ENCODE data around the gene ARHGAP44.

DNA sequence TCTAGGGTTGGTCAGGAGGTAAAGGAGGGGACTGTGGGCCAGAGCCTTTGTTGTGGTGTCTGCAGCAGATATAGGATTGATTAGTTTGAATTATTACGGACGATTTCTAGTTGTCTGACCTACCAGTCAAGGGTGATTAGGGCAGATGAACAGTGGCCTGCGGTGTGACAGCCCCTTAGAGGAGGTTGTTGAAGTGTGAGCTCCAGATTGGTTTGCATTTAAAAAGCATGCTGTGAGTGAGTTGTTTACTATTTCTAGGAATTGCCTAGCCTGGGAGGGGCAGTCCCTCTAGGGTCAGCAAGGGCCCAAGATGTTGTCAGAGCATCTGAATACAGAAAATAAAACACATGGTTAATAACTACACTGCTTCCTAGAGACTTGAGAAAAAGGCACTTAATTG lies 108.8 kb downstream of the ARHGAP44 start:
- no peak for TF ChIP-seq CTCF (IDR thresholded peaks at IDR 0.05)
- TF ChIP-seq POLR2AphosphoS5 (IDR thresholded peaks at IDR 0.05): no peak
- no peak for TF ChIP-seq EP300 (IDR thresholded peaks at IDR 0.05)
- TF ChIP-seq POLR2A (IDR thresholded peaks at IDR 0.05): no peak
